NB4 (cell line): ENCODE data around the gene CNGA2.

Experiments
- CTCF ChIP-seq: IDR thresholded peaks from one replicate; pipeline ENCODE4 v1.5.1; 2012; ENCODE audit warnings: low read depth, low read length
- POLR2A ChIP-seq: IDR thresholded peaks from 2 replicates; pipeline ENCODE4 v1.6.1; 2011; ENCODE audit warnings: mild to moderate bottlenecking; ENCODE audit not compliant: insufficient read length; ENCODE audit errors: extremely low read depth

DNA sequence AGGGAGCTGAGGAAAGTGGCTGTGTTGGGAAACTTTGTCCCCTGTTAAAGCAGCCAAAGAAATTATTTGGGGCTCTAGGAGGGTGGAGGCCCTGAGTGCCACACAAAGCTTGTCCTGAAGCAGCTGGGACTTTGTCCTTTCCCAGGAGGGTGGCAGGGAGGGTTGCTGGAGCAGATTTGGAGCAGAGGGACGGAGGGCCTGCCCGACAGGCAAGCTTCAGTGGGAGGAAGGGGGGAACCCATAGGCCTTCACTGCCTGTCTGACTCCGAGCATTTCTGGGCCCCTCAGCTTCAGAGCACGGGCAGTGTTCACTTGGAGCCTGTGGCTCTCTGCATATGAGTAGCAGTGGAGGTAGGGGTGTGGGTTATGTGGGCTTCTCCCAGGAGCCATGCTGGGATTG is 7.2 kb upstream of the CNGA2 start:
- TF ChIP-seq CTCF (no peak), POLR2A (no peak)
